SK-N-MC (cell line): ENCODE results near the gene MOSPD3.

Source experiments
- DNase-seq: peaks from one replicate; pipeline ENCODE4 v3.0.0-alpha.2; 2011; ENCODE audit warnings: low read depth, low spot score
- H3K27ac ChIP-seq: fragments of 200-600 bp; sonication (generic); 2 replicates; pipeline ENCODE4 v1.5.1; 2016; ENCODE audit warnings: mixed run types
- H3K36me3 ChIP-seq: fragments of 200-600 bp; sonication (generic); 2 replicates; pipeline ENCODE4 v1.6.1; 2017; ENCODE audit warnings: antibody characterized with exemption, low read length, mixed read lengths; ENCODE audit not compliant: insufficient read depth
- H3K4me3 ChIP-seq: fragments of 200-600 bp; sonication (generic); 2 replicates; pipeline ENCODE4 v1.5.1; 2016
- H3K9ac ChIP-seq: fragments of 200-600 bp; sonication (generic); 2 replicates; pipeline ENCODE4 v1.8.0; 2017; ENCODE audit warnings: mixed run types, mixed read lengths; ENCODE audit not compliant: insufficient read length
- H3K9me3 ChIP-seq: fragments of 200-600 bp; sonication (generic); 2 replicates; pipeline ENCODE4 v1.6.1; 2017; ENCODE audit warnings: low read depth, mild to moderate bottlenecking, antibody characterized with exemption, low read length, moderate library complexity, mixed read lengths
- EZH2 ChIP-seq: fragments of 200-600 bp; sonication (generic); IDR thresholded peaks from one replicate; pipeline ENCODE4 v1.6.1; 2017; ENCODE audit warnings: antibody characterized with exemption
- FOXP2 ChIP-seq: optimal IDR thresholded peaks from 2 replicates; pipeline ENCODE3; 2011; ENCODE audit warnings: mild to moderate bottlenecking, moderate library complexity; ENCODE audit not compliant: insufficient read depth; ENCODE audit errors: extremely low read length, control extremely low read depth
- POLR2AphosphoS5 ChIP-seq: IDR thresholded peaks from 2 replicates; pipeline ENCODE4 v1.6.1; 2012; ENCODE audit warnings: mild to moderate bottlenecking, low read depth, low read length, borderline replicate concordance

MOSPD3 gene

DNA sequence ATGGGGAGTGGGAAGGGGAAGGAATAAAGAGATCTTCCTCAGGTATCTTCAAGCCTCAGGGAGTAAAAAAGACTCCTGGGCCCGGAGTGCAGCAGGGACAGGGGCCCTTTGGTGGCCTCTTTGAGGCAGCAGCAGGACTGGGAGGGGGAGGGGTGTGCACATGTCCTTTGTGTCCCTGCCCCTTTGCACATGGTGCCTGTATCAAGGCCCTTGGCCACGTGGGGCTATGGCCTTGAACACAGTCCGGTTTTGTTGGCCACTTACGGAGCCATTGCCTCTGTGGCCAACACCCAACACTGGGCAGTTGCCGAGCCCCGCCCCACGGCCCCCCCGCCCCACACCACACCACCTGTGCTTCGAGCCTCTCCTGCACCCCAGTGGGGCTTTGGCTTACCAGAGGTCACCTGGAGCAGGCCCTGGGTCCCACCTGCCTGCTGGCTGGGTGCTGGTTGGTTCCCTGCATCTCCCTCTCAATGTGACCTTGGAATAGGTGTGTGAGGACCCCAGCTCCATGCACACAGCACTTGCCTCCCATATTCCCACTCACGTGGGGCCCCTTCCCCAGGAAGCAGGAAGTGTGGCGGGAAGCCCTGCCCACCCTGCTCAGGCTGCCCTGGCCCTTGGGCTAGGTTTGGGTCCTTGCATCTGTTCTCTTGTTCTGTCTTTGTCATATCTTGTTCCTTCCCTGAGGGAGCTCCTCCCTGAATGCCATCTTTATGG is 44.0 kb upstream of the MOSPD3 start:
- no peak for TF ChIP-seq POLR2AphosphoS5
- Histone ChIP-seq H3K4me3 (no peak overlapping the region), H3K36me3 (no peaks in the 10 kb centered on the region), H3K27ac (no peak overlapping the region), H3K9ac (no peak overlapping the region), H3K9me3 (no peaks in the 10 kb centered on the region)
- DNase-seq, result no peak

DNA sequence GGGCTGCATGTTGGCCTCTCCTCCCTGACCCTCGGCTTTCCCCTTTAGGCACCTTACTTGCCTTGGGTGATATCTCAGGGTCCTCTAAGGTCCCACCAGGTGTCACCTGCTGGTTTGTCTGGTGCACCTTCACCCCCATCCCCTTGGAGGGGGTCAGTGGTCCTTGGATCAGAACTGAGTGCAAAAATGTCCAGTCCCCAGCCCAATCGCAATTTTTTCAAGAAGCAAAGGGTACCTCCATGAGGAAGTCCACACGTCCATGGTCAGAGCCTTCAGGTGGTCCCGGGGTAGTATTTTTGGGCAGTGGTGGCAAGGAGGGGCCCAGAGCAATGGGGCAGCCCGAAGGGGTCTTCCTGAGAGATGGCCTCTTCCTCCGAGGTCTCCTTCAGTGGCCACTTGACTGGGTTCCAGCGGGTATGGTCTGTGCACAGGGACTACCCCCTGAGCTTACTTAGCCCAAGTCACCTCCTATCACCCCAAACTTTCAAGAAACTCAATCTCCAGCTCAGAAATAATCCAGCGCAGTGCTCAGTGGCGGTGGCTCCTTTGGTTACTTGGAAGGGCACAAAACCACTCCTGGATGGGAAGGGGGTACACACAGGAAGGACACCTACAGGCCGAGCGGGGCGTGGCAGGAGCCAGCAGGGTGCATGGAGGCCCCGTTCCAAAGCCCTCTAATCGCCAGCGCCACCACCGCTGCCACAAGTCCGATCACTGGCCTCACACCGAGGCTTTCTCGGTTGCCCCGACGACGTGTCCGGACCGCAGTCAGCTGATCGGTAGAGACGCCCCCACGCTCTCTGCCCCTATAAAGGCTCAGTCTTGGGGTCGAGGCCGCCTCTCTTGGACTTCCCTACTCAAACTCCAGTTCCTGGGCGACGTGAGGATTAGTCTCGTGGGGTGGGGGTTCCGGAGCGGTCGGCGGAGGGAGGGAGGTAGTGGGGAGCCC is 43.2 kb upstream of the MOSPD3 start:
- H3K36me3 ChIP-seq, result no peaks in the 10 kb centered on the region; the same call in 1 of the 2 replicates
- no peak for DNase-seq
- TF ChIP-seq EZH2, result no peak
- TF ChIP-seq POLR2AphosphoS5, result no peak
- no peak for TF ChIP-seq FOXP2
- no peaks in the 10 kb centered on the region for H3K9me3 ChIP-seq
- H3K4me3 ChIP-seq, result no peak overlapping the region
- H3K27ac ChIP-seq, result no peak overlapping the region
- no peak overlapping the region for H3K9ac ChIP-seq

DNA sequence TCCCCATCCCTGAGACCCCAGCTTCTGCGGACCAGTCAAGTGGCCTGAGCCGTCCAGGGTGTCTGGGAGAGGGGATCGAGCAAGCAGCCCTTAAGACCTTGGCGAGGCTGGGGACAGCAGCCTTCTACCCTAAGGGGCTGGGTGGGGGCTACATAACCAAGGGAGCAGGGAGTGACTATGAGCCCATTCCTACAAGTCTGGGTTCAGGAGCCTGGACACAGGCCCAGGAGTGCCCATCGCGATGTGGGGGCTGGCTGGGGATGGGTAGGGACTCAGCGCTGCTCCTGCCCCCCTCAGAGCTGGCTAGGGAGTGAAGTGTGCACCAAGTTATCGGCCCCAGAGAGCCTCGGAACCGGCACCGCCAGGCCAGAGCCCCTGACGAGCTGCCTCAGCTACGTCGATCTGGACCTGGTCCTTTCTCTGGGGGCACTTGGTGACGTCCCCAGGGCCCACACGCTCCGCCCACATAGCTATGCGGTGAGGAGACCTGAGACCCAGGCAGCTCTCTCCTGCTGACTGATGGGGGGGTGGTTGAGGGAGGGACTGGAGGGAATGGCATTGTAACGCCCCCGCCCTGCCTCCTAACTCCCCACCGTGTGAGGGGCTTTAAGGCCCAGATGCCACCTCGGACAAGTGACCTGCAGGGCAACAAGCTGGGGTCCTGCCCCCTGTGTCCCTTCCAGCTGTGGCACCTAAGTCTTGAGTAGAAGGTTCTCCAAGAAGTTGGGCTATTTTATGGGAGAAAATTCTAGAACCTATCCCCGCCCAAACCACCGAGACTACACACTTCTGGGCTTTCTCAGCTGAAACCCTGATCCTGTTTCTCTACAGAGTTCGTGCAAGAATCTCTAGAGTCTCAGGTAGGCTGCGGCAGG is 41.1 kb upstream of the MOSPD3 start:
- Histone ChIP-seq H3K4me3 (no peak overlapping the region), H3K27ac (no peak overlapping the region), H3K36me3 (peaks cover 3% of the 10 kb centered on the region; the same call in 1 of the 2 replicates), H3K9me3 (no peaks in the 10 kb centered on the region), H3K9ac (no peak overlapping the region)
- TF ChIP-seq POLR2AphosphoS5 (no peak), EZH2 (no peak), FOXP2 (no peak)
- no peak for DNase-seq

DNA sequence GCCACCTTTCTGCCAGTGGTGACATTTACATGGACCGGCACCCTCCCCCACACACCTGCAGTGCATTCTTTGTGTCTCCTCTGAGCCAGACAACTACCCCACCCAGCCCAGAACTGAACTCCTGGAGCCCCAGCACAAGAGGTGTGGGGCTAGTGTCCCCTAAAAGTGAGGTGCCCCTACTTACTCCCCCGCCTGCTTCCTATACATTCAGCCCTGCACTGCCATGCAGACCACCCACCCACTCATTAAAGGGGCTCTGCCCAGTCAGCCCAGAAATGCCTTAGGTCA is 40.6 kb upstream of the MOSPD3 start:
- no peak for DNase-seq
- TF ChIP-seq POLR2AphosphoS5 (no peak), EZH2 (no peak)
- no peak overlapping the region for H3K4me3 ChIP-seq
- H3K9me3 ChIP-seq, result no peaks in the 10 kb centered on the region
- no peak overlapping the region for H3K27ac ChIP-seq
- peaks cover 3% of the 10 kb centered on the region; the same call in 1 of the 2 replicates for H3K36me3 ChIP-seq
- no peak overlapping the region for H3K9ac ChIP-seq

DNA sequence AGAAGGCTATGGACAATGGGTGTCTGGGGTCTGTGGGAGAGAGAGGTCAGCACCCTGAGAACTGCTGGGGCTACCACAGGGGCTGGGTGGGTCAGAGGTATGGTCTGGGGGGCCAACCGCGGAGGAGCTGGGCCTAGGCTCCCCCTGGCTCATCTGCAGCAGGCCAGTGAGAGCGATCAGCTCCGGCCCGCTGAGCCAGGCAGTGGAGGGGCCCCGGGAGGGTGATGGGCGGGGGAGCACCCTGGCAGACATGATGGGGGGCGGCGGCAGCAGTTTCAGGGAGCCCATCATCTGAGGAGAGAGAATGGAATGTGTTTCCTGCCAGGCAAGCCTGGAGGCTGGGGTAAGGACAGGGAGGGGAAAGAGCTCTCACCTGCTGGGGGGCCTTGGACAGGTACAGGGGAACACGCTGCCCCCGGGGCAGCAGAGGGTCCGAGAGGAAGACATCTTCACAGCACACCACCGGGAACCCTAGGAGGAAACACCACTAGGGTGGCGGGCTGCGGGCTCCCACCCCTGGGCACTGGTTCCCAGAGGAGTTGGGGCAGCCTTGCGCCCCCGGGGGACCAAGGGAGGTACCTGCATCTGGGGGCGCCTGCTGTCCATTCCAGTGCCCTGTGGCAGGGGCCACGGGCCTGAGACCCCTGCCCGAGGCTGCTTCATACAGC is 39.9 kb upstream of the MOSPD3 start:
- Histone ChIP-seq H3K27ac (no peak overlapping the region), H3K4me3 (no peak overlapping the region), H3K36me3 (peaks cover 3% of the 10 kb centered on the region; the same call in 1 of the 2 replicates), H3K9me3 (no peaks in the 10 kb centered on the region), H3K9ac (no peak overlapping the region)
- no peak for DNase-seq
- TF ChIP-seq EZH2 (no peak), FOXP2 (no peak), POLR2AphosphoS5 (no peak)

DNA sequence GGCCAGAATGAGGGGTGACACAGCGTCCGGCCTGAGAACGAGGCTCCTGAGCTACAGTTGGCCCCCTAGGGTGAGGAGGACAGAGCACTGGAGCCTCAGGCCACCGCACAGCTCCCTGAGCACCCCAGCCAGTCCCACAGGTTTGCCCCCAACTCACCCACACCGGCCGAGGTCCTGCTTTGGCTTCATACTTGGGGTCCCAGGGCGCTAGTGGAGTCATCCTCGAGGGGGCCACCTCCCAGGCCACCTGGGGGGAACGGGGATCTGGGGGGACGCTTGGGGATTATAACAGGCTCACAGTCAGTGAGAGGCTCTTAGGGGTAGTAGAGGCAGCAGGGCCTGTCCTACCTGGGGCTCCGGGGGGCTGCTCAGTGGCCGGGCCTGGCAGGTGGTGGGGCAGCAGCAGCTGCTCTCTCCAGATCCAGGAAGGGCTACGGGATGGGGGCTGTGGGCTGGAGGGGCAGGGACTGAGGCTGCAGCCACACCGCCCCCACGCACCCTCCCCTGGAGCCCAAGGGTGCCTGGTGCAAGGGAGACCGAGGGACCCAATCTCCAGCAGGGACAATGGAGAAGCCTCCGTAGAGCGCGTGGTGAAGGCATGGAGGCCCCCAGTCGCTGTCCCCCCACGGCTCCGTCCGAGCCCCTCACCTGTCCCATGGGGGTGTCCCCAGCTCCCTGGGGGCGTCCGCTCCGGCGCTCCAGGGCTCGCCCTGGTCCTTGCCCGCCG is 39.2 kb upstream of the MOSPD3 start:
- Histone ChIP-seq H3K27ac (no peak overlapping the region), H3K9me3 (no peaks in the 10 kb centered on the region), H3K9ac (no peak overlapping the region), H3K36me3 (peaks cover 3% of the 10 kb centered on the region; the same call in 1 of the 2 replicates), H3K4me3 (no peak overlapping the region)
- TF ChIP-seq EZH2 (no peak), FOXP2 (no peak), POLR2AphosphoS5 (no peak)
- no peak for DNase-seq

DNA sequence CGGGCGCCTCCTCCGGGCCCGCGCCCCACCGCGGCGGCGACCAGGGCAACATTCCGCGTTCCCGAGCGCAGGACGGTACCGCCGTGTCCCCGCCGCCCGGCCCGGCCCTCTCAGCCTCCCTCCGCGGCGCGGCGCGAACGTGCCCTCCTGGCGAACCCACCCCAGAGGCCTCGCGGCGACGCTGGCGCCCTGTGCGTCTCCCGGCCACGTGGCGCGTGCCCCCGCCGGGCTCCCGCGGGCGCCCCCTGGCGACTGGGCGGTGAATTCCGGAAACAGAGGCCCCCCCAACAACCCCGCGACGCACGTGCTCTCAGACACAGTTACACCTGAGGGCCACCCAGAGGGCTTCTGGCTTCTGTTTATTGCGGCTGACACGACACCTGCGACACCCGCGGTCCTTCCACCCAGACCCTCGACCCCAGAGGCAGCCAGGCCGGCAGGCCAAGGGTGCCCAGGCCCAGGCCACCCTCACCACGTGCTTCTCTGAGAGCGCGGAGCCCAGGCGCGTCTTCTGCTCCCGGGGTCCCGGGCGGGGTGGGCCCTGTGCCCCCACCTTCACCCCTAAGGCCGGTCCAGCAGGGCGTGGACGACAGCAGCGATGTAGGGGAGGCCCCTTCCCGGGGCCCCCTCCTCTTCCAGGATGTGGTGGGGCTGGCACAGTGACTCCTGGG is 38.5 kb upstream of the MOSPD3 start, which contains the start of gene SAP25:
TSS of gene SAP25 (minus strand) at position 210 of the 671 bp plus-strand sequence. CDS start at position 52, 158 bp downstream.
- no peak within 1 kb of the TSS for H3K9ac ChIP-seq
- H3K36me3 ChIP-seq, result peaks cover 3% of the 10 kb centered on the region; the same call in 1 of the 2 replicates
- TF ChIP-seq POLR2AphosphoS5, result no peak
- TF ChIP-seq EZH2, result no peak
- no peak within 1 kb of the TSS for H3K27ac ChIP-seq
- H3K9me3 ChIP-seq, result no peaks in the 10 kb centered on the region
- DNase-seq, result no peak
- H3K4me3 ChIP-seq, result no peak within 1 kb of the TSS
